Peyer's patch (tissue), 4 donors: ENCODE measurements around the gene UBE2F. TPM values are rescaled to one million over a fixed set of nuclear protein-coding genes. Genes with fewer than 3 reads are reported as not detected.

Experiments
- DNase-seq, 3 donors: peaks; one replicate each; pipeline ENCODE4 v3.0.0-alpha.2; 2017 to 2019
- H3K27ac ChIP-seq, 4 donors: fragments of 200-600 bp; sonication (generic); one replicate each; pipeline ENCODE4 v1.5.1; 2016 to 2019
- H3K27me3 ChIP-seq, 2 donors: fragments of 200-600 bp; sonication (generic); one replicate each; pipeline ENCODE4 v1.5.1; 2019
- H3K36me3 ChIP-seq, 3 donors: fragments of 200-600 bp; sonication (generic); one replicate each; pipeline ENCODE4 v1.5.1; 2016 to 2019
- H3K4me1 ChIP-seq, 4 donors: fragments of 200-600 bp; sonication (generic); one replicate each; pipeline ENCODE4 v1.5.1; 2016 to 2019
- H3K4me3 ChIP-seq, 4 donors: fragments of 200-600 bp; sonication (generic); 1 replicate in 3 of 4; 2 replicates in 1 of 4; pipeline ENCODE4 v1.5.1; 2016 to 2019; ENCODE audit warnings: mild to moderate bottlenecking in 1 of 4
- H3K9me3 ChIP-seq, 4 donors: fragments of 200-600 bp; sonication (generic); one replicate each; pipeline ENCODE4 v1.5.1; 2016 to 2019; ENCODE audit warnings: mild to moderate bottlenecking in 1 of 4
- POLR2A ChIP-seq, 2 donors: fragments of 450-650 bp; IDR thresholded peaks; one replicate each; pipeline ENCODE4 v1.5.1; 2017; ENCODE audit warnings: antibody characterized with exemption in 2 of 2, mild to moderate bottlenecking in 2 of 2, moderate library complexity in 2 of 2
- total RNA-seq, 4 donors: library from RNA; depleted of rRNA; stranded (reverse); fragments of >200 nt; gene quantifications; one replicate each; pipeline ENCODE4 v1.1.0, GENCODE V29; 2016
- TF ChIP-seq, protein P1 (sequence below), 6 experiments: fragments of 450-650 bp in 4 of 6; fragments of 200-600 bp in 2 of 6; sonication (generic) in 1 of 6; IDR thresholded peaks; one replicate each; pipeline ENCODE4 v1.5.1; 2017 to 2019; ENCODE audit warnings: antibody characterized with exemption in 6 of 6, mild to moderate bottlenecking in 3 of 6, moderate library complexity in 1 of 6

UBE2F gene
- total RNA-seq, 4 donors from 2014 or later, result 21.5 to 67.7 (median 50.3) TPM

DNA sequence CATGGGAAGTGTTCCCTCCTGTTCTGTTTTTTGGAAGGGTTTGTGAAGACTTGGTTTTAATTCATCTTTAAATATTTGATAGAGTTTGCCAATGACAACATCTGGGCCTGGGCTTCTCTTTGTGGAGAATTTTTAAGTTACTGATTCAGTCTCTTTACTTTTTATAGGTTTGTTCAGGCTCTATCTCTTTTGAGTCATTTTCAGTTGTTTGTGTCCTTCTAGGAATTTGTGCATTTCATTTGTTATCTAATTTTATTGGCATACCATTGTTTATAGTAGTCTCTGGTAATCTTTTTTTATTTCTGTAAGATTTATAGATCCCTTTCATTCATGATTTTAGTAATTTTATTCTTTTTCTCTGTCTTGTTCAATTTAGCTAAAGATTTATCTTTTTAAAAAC lies 108.6 kb downstream of the UBE2F start:
- TF ChIP-seq, protein P1, sequence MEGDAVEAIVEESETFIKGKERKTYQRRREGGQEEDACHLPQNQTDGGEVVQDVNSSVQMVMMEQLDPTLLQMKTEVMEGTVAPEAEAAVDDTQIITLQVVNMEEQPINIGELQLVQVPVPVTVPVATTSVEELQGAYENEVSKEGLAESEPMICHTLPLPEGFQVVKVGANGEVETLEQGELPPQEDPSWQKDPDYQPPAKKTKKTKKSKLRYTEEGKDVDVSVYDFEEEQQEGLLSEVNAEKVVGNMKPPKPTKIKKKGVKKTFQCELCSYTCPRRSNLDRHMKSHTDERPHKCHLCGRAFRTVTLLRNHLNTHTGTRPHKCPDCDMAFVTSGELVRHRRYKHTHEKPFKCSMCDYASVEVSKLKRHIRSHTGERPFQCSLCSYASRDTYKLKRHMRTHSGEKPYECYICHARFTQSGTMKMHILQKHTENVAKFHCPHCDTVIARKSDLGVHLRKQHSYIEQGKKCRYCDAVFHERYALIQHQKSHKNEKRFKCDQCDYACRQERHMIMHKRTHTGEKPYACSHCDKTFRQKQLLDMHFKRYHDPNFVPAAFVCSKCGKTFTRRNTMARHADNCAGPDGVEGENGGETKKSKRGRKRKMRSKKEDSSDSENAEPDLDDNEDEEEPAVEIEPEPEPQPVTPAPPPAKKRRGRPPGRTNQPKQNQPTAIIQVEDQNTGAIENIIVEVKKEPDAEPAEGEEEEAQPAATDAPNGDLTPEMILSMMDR (IDR thresholded peaks at IDR 0.05), result no peak
- no peak for TF ChIP-seq POLR2A (IDR thresholded peaks at IDR 0.05)
- no peak for DNase-seq
- Histone ChIP-seq H3K27ac (no peak overlapping the region), H3K4me1 (no peaks in the 10 kb centered on the region), H3K27me3 (no peaks in the 10 kb centered on the region), H3K4me3 (no peak overlapping the region), H3K36me3 (peaks cover 0 to 3% (median 0%) of the 10 kb centered on the region in 3 donors), H3K9me3 (no peaks in the 10 kb centered on the region)

DNA sequence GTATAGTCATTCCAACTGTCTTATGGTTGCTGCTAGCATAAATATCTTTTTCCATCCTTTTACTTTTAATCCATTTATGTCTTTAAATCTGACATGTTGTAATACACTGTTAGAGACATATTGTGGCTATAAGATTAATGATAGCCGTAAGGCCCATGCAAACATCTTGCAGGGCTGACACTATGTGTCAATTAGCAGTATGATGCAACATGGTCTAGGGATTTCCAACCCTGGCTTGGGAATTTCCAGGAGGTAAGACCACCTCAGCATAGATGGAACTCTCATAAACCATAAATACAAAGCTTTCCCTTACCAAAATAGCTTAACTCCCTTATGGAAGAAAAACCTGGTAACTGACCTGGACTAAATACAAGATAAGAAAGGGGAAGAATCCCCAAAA lies 110.5 kb downstream of the UBE2F start:
- Histone ChIP-seq H3K27me3 (no peaks in the 10 kb centered on the region), H3K4me3 (no peak overlapping the region), H3K4me1 (no peaks in the 10 kb centered on the region), H3K36me3 (peaks cover 0 to 19% (median 0%) of the 10 kb centered on the region in 3 donors), H3K27ac (no peak overlapping the region), H3K9me3 (no peaks in the 10 kb centered on the region)
- no peak for DNase-seq
- no peak for TF ChIP-seq POLR2A (IDR thresholded peaks at IDR 0.05)
- TF ChIP-seq, protein P1 (IDR thresholded peaks at IDR 0.05), result no peak

DNA sequence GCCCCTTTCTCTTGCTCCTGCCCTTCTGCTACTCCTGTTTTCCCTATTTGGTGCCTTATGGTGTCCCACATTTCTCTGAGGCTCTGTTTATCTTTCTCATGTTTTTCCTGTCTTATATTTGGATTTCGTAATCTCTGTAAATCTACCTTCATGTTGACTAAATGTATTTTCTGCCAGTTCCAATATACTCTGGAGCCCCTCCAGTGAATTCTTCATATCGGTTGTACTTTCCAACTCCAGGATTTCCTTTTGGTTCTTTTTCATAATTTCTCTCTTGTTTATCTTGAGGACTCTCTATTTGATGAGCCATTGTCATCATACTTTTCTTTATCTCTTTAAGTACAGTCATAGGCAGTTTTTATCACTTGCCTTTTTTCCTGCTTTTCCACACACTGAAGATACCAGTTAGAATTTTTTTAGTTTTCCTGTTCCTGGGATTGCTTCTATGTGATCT lies 113.1 kb downstream of the UBE2F start:
- no peak for TF ChIP-seq POLR2A (IDR thresholded peaks at IDR 0.05)
- TF ChIP-seq, protein P1 (IDR thresholded peaks at IDR 0.05), result no peak
- DNase-seq, result no peak
- H3K4me3 ChIP-seq, result no peak overlapping the region
- H3K27ac ChIP-seq, result no peak overlapping the region
- peaks cover 0 to 36% (median 0%) of the 10 kb centered on the region in 3 donors for H3K36me3 ChIP-seq
- no peaks in the 10 kb centered on the region for H3K27me3 ChIP-seq
- no peaks in the 10 kb centered on the region for H3K9me3 ChIP-seq
- H3K4me1 ChIP-seq, result no peaks in the 10 kb centered on the region

DNA sequence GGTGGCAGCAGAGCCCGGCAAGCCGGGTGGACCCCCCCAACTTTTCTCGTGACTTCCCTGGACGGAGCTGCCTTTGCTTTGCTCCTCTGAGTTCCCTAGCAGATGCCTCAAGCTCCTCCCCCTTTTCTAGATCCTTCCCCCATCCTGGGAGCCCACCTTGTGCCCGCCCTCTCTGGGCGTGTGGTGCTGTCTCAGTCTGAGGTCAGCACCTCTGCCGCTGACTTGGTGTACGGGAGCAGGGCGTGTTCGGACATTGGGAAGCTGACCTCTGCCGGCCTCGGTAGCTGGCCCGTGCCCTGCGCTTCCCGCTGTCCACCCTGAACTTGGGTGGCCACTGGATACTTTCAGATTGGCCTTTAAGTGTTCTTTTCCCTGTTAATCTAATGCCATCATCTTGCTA lies 113.7 kb downstream of the UBE2F start:
- peaks cover 0 to 36% (median 0%) of the 10 kb centered on the region in 3 donors for H3K36me3 ChIP-seq
- no peaks in the 10 kb centered on the region for H3K9me3 ChIP-seq
- H3K4me3 ChIP-seq, result no peak overlapping the region
- no peak overlapping the region for H3K27ac ChIP-seq
- DNase-seq, result peak in 1 of 3 donors; percentile 38
- no peaks in the 10 kb centered on the region for H3K27me3 ChIP-seq
- TF ChIP-seq POLR2A (IDR thresholded peaks at IDR 0.05), result no peak
- TF ChIP-seq, protein P1 (IDR thresholded peaks at IDR 0.05), result no peak
- H3K4me1 ChIP-seq, result no peaks in the 10 kb centered on the region

- H3K27ac ChIP-seq, result no peak overlapping the region
- no peak overlapping the region for H3K4me3 ChIP-seq
- no peaks in the 10 kb centered on the region for H3K4me1 ChIP-seq
- H3K36me3 ChIP-seq, result peaks cover 0 to 36% (median 0%) of the 10 kb centered on the region in 3 donors
- no peaks in the 10 kb centered on the region for H3K9me3 ChIP-seq
- peak in 1 of 3 donors; percentile 17 for DNase-seq
- TF ChIP-seq POLR2A (IDR thresholded peaks at IDR 0.05), result no peak
- TF ChIP-seq, protein P1 (IDR thresholded peaks at IDR 0.05), result no peak
- H3K27me3 ChIP-seq, result no peaks in the 10 kb centered on the region
Observed at GRCh38 chr2:238081150-238081549, 114.3 kb downstream of the UBE2F start.

DNA sequence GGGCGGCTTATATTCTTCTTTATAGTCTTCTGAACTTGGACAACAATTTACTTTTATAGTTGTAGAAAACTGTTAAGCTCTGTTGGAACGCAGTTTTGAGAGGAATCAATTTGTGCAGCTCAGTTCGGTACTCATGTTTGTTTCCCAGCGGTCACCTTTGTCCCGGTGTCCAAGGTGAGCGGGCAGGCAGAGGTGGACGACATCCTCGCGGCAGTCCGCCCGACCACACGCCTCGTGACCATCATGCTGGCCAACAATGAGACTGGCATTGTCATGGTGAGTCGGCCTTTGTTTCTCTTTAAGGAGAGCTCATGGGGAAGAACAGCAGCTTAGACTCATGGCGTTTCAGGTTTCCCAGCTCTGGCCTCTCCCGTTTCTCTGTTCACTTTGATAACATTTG lies 114.7 kb downstream of the UBE2F start:
- H3K4me3 ChIP-seq, result no peak overlapping the region
- no peak overlapping the region for H3K27ac ChIP-seq
- no peaks in the 10 kb centered on the region for H3K27me3 ChIP-seq
- DNase-seq, result peak in 1 of 3 donors; percentile 19
- TF ChIP-seq POLR2A (IDR thresholded peaks at IDR 0.05), result no peak
- TF ChIP-seq, protein P1 (IDR thresholded peaks at IDR 0.05), result no peak
- no peaks in the 10 kb centered on the region for H3K9me3 ChIP-seq
- H3K4me1 ChIP-seq, result no peaks in the 10 kb centered on the region
- peaks cover 0 to 36% (median 0%) of the 10 kb centered on the region in 3 donors for H3K36me3 ChIP-seq
